ENCODE measurements around the gene REXO4. TPM values are rescaled to one million over a fixed set of nuclear protein-coding genes. Genes with fewer than 3 reads are reported as not detected.
A peak's percentile ranks its signal among the peaks of the same experiment; 100 is the strongest.

Gene REXO4
- total RNA-seq, 4 donors from 2014 or later = 20.9 to 28.3 (median 22.2) TPM

GRCh38 chr9:133356391-133357091 is 61.3 kb downstream of the REXO4 start, which contains the start of the genes SURF1 and SURF2:
SURF1 (minus strand) TSS chr9:133356487; CDS start chr9:133356453, 34 bp downstream.
SURF2 (plus strand) TSS chr9:133356550; CDS start chr9:133356593, 43 bp downstream.
- peaks cover 42% of the 10 kb centered on the region for H3K4me1 ChIP-seq
- peaks cover 47% of the 10 kb centered on the region for H3K36me3 ChIP-seq
- TF ChIP-seq POLR2AphosphoS5 (IDR thresholded peaks at IDR 0.05) (peak in 1 of 3 donors; percentile 44), POLR2A (IDR thresholded peaks at IDR 0.05) (peak in 1 of 2 donors; percentile 62), EP300 (IDR thresholded peaks at IDR 0.05) (no peak)
- H3K4me3 ChIP-seq = peak within 1 kb of the TSS; percentile 77
- no peaks in the 10 kb centered on the region for H3K27me3 ChIP-seq
- H3K27ac ChIP-seq = peak within 1 kb of the TSS; percentile 80
- no peaks in the 10 kb centered on the region for H3K9me3 ChIP-seq
- DNase-seq (ENCODE audit: low spot score in 2 of 2) = peak; percentile 92 to 95
- under 1% methylated on average over 52 of the region's 78 CpGs for WGBS

Other genes with a start within 250 kb of the REXO4 start
- 10 to 100 TPM in 1 of 4 donors, 1 to 10 TPM in 3; 2.6 to 11.7 (median 7.1) TPM for gene OBP2B, start 208.8 kb downstream of the REXO4 start, total RNA-seq
- 10 to 100 TPM in 2 of 4 donors, 1 to 10 TPM in 2; 2.6 to 17.9 (median 7.9) TPM for gene ABO, start 142.8 kb downstream of the REXO4 start, total RNA-seq
- 10 to 100 TPM; 11.5 to 17.1 (median 15.8) TPM for gene SURF6, start 81.8 kb downstream of the REXO4 start, total RNA-seq
- 10 to 100 TPM; 11.5 to 27.4 (median 18.8) TPM for gene MED22, start 69.9 kb downstream of the REXO4 start, total RNA-seq
- 1,000 to 10,000 TPM; 1,468 to 3,048 (median 2,531) TPM for gene RPL7A, start 69.8 kb downstream of the REXO4 start, total RNA-seq
- 10 to 100 TPM; 29.1 to 45.0 (median 33.4) TPM for gene SURF1, start 61.5 kb downstream of the REXO4 start, total RNA-seq
- 10 to 100 TPM; 15.3 to 42.3 (median 31.2) TPM for gene SURF2, start 61.5 kb downstream of the REXO4 start, total RNA-seq
- 100 to 1,000 TPM in 3 of 4 donors, 10 to 100 TPM in 1; 71.7 to 136 (median 118) TPM for gene SURF4, start 42.0 kb downstream of the REXO4 start, total RNA-seq
- gene STKLD1, start 41.6 kb downstream of the REXO4 start, total RNA-seq = 1 to 10 TPM in 3 of 4 donors, not detected in 1; 1.8 to 4.2 (median 2.3) TPM
- 1 to 10 TPM; 1.2 to 3.3 (median 1.6) TPM for gene ADAMTS13, start 4.4 kb upstream of the REXO4 start, total RNA-seq
- gene CACFD1, start 42.0 kb upstream of the REXO4 start, total RNA-seq = 10 to 100 TPM in 2 of 4 donors, 1 to 10 TPM in 2; 6.8 to 11.6 (median 9.4) TPM
- gene SLC2A6, start 61.1 kb upstream of the REXO4 start, total RNA-seq = 1 to 10 TPM in 1 of 4 donors, under 1 TPM in 3; 0.29 to 3.7 (median 0.49) TPM
- not detected for gene MYMK, start 106.9 kb upstream of the REXO4 start, total RNA-seq
- under 1 TPM; 0.16 to 0.85 (median 0.46) TPM for gene ADAMTSL2, start 116.7 kb upstream of the REXO4 start, total RNA-seq
- not detected for gene FAM163B, start 191.4 kb upstream of the REXO4 start, total RNA-seq
- gene DBH, start 218.4 kb upstream of the REXO4 start, total RNA-seq = not detected

Data from suprapubic skin (tissue), 4 donors.